ENCODE measurements around the gene GOLIM4.

Gene GOLIM4

GRCh38 chr3:168051070-168051469 is 44.7 kb downstream of the GOLIM4 start:
- TF ChIP-seq, protein P1, sequence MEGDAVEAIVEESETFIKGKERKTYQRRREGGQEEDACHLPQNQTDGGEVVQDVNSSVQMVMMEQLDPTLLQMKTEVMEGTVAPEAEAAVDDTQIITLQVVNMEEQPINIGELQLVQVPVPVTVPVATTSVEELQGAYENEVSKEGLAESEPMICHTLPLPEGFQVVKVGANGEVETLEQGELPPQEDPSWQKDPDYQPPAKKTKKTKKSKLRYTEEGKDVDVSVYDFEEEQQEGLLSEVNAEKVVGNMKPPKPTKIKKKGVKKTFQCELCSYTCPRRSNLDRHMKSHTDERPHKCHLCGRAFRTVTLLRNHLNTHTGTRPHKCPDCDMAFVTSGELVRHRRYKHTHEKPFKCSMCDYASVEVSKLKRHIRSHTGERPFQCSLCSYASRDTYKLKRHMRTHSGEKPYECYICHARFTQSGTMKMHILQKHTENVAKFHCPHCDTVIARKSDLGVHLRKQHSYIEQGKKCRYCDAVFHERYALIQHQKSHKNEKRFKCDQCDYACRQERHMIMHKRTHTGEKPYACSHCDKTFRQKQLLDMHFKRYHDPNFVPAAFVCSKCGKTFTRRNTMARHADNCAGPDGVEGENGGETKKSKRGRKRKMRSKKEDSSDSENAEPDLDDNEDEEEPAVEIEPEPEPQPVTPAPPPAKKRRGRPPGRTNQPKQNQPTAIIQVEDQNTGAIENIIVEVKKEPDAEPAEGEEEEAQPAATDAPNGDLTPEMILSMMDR (conservative IDR thresholded peaks at IDR 0.05; ENCODE audit: control insufficient read depth, insufficient read depth, low read depth, low read length), result no peak

GRCh38 chr3:168049367-168049974 is 46.3 kb downstream of the GOLIM4 start:
- TF ChIP-seq, protein P1 (conservative IDR thresholded peaks at IDR 0.05; ENCODE audit: control insufficient read depth, insufficient read depth, low read depth, low read length), result no peak
- peak; percentile 88 for DNase-seq (ENCODE audit: low read depth)

More at GRCh38 chr3:168051070-168051469, 44.7 kb downstream of the GOLIM4 start:
- H3K4me3 ChIP-seq (ENCODE audit: control insufficient read depth, low read depth, low read length), result no peak overlapping the region
- DNase-seq (ENCODE audit: low read depth), result no peak

GRCh38 chr3:168048414-168049330 is 47.1 kb downstream of the GOLIM4 start:
- TF ChIP-seq, protein P1 (conservative IDR thresholded peaks at IDR 0.05; ENCODE audit: control insufficient read depth, insufficient read depth, low read depth, low read length), result no peak
- no peak for DNase-seq (ENCODE audit: low read depth)
- no peak overlapping the region for H3K4me3 ChIP-seq (ENCODE audit: control insufficient read depth, low read depth, low read length)

More at GRCh38 chr3:168049367-168049974, 46.3 kb downstream of the GOLIM4 start:
- H3K4me3 ChIP-seq (ENCODE audit: control insufficient read depth, low read depth, low read length), result no peak overlapping the region

DNA sequence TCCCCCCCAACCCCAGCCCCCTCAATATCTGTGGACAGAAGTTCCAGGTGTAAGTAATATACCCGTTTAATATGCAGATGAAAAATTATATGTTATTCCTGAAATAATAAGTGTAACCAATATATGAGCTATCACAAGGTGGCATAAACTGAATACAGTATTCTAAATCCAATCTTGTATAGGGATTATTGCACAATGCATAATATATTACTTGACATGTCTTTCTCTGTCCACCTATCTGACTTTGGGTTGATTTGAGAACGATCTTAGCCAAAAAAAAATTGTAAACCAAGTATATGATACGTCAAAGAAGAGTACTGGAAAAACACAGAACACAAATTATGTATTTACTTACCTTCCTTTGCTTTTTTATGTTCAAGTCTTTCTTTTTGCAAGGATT is 47.8 kb downstream of the GOLIM4 start:
- no peak for DNase-seq (ENCODE audit: low read depth)
- no peak overlapping the region for H3K4me3 ChIP-seq (ENCODE audit: control insufficient read depth, low read depth, low read length)
- TF ChIP-seq, protein P1 (conservative IDR thresholded peaks at IDR 0.05; ENCODE audit: control insufficient read depth, insufficient read depth, low read depth, low read length), result no peak

DNA sequence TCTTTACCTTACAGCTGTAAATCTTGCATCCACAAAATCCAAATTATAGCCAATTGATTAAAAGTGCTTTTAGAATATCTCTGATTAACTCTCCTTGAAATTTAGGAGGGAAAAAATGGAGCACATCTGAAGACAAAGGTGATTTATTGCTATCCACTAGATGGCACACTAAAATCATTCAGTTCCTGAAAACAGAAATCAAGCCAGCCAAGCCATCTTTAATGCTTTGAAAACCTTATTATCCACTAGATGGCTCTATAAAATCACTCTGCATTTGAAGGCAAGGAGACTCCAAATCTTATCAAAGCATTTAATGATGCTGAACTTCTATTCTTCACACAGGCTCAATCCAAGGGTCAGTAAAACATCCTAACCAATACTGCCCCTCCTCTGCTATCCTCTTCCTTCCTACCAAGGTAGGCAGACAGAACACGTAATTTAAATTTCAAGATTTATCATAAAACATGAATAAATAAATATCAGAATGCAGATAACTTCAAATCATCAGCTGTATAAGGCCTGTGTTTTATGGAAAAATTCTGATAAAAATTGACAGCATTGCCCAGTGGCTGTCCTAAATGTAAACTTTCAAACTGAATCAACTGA is 48.4 kb downstream of the GOLIM4 start:
- no peak overlapping the region for H3K4me3 ChIP-seq (ENCODE audit: control insufficient read depth, low read depth, low read length)
- DNase-seq (ENCODE audit: low read depth), result peak; percentile 88
- TF ChIP-seq, protein P1 (conservative IDR thresholded peaks at IDR 0.05; ENCODE audit: control insufficient read depth, insufficient read depth, low read depth, low read length), result peak; percentile 81

DNA sequence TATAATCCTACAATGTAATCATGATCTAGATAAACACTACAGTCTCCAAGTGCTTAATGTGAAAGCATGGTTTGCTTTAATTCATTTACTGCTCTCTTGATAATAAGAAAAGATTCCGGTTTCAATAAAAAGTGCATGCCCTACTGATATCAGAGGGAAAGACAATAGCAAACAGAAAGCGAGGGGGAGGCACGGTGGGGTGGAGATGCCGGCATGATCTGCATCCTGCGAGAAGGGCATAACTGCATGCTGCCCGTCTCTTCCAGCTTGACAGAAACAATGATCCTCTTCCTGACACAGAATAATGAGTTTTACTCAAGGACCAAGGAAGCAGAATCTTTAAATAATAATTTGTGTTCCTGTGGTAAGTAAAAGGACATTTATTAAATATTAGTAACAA is 51.7 kb downstream of the GOLIM4 start:
- no peak for DNase-seq (ENCODE audit: low read depth)
- no peak overlapping the region for H3K4me3 ChIP-seq (ENCODE audit: control insufficient read depth, low read depth, low read length)
- TF ChIP-seq, protein P1 (conservative IDR thresholded peaks at IDR 0.05; ENCODE audit: control insufficient read depth, insufficient read depth, low read depth, low read length), result no peak
